IMR-90 (cell line): ENCODE measurements around the gene ISOC1.

Experiments
- CEBPB ChIP-seq: IDR thresholded peaks from 2 replicates; pipeline ENCODE4 v1.6.1; 2012; ENCODE audit warnings: low read depth, low read length, improper control_type of control experiment
- FOS ChIP-seq: fragments of 150-350 bp; IDR thresholded peaks from 2 replicates; pipeline ENCODE4 v1.6.1; 2016; ENCODE audit warnings: low read depth, low read length
- POLR2A ChIP-seq: IDR thresholded peaks from 2 replicates; pipeline ENCODE4 v1.6.1; 2012; ENCODE audit warnings: mild to moderate bottlenecking, low read depth, low read length
- RAD21 ChIP-seq: IDR thresholded peaks from 2 replicates; pipeline ENCODE4 v1.6.1; 2012; ENCODE audit warnings: low read length, improper control_type of control experiment
- RCOR1 ChIP-seq: IDR thresholded peaks from 2 replicates; pipeline ENCODE4 v1.6.1; 2012; ENCODE audit warnings: mild to moderate bottlenecking, low read length, improper control_type of control experiment; ENCODE audit not compliant: insufficient replicate concordance
- RFX5 ChIP-seq: IDR thresholded peaks from 2 replicates; pipeline ENCODE4 v1.8.0; 2012; ENCODE audit warnings: low read depth, mild to moderate bottlenecking, low read length, moderate library complexity
- SMC3 ChIP-seq: fragments of 150-350 bp; IDR thresholded peaks from 2 replicates; pipeline ENCODE4 v1.6.1; 2016; ENCODE audit warnings: low read depth, mild to moderate bottlenecking, antibody characterized with exemption, low read length, moderate library complexity
- TF ChIP-seq, protein P1 (sequence below): conservative IDR thresholded peaks from 2 replicates; pipeline ENCODE4 v1.5.1; 2012; ENCODE audit warnings: mild to moderate bottlenecking, low read depth, low read length, improper control_type of control experiment

- TF ChIP-seq, protein P1, sequence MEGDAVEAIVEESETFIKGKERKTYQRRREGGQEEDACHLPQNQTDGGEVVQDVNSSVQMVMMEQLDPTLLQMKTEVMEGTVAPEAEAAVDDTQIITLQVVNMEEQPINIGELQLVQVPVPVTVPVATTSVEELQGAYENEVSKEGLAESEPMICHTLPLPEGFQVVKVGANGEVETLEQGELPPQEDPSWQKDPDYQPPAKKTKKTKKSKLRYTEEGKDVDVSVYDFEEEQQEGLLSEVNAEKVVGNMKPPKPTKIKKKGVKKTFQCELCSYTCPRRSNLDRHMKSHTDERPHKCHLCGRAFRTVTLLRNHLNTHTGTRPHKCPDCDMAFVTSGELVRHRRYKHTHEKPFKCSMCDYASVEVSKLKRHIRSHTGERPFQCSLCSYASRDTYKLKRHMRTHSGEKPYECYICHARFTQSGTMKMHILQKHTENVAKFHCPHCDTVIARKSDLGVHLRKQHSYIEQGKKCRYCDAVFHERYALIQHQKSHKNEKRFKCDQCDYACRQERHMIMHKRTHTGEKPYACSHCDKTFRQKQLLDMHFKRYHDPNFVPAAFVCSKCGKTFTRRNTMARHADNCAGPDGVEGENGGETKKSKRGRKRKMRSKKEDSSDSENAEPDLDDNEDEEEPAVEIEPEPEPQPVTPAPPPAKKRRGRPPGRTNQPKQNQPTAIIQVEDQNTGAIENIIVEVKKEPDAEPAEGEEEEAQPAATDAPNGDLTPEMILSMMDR = no peak
- no peak for TF ChIP-seq RFX5
- TF ChIP-seq POLR2A = no peak
- no peak for TF ChIP-seq RCOR1
- no peak for TF ChIP-seq CEBPB
- TF ChIP-seq FOS = no peak
- TF ChIP-seq RAD21 = no peak
- TF ChIP-seq SMC3 = no peak
These were observed 47.1 kb downstream of the ISOC1 start for GRCh38 chr5:129141696-129142095.
